Motor neuron (in vitro differentiated cells): ENCODE results near the gene FOXC1. TPM values are rescaled to one million over a fixed set of nuclear protein-coding genes. Genes with fewer than 3 reads are reported as not detected.

Experiments used
- ATAC-seq, 8 experiments: fragments of 200-7000 bp; cut with Tn5 transposase; replicated peaks in 6 of 8; 2 replicates each; pipeline ENCODE4 v1.8.0; 2021; ENCODE audit warnings: mild to moderate bottlenecking in 8 of 8, moderate library complexity in 8 of 8
- H3K27ac ChIP-seq, 2 donors: fragments of 250-450 bp; sonication (Bioruptor Pico); 2 replicates each; pipeline ENCODE4 v1.9.0; 2021; ENCODE audit warnings: antibody characterized with exemption in 2 of 2, mild to moderate bottlenecking in 2 of 2, moderate library complexity in 1 of 2
- H3K4me1 ChIP-seq, 2 donors: fragments of 250-450 bp; sonication (Bioruptor Pico); replicated peaks in 1 of 2; 2 replicates each; pipeline ENCODE4 v1.6.1; 2021; ENCODE audit warnings: antibody characterized with exemption in 2 of 2, mild to moderate bottlenecking in 2 of 2, moderate library complexity in 1 of 2
- H3K4me3 ChIP-seq, 5 donors: fragments of 250-450 bp; sonication (Bioruptor Pico); 2 replicates each; pipeline ENCODE4 v1.9.0; 2021; ENCODE audit warnings: antibody characterized with exemption in 5 of 5, mild to moderate bottlenecking in 5 of 5, moderate library complexity in 4 of 5
- WGBS, 10 experiments: fragments of 450-650 bp; shearing (Covaris generic); methylation state at CpG; one replicate each; pipeline ENCODE4 v1.0.0; 2022; 5-methylcytosine and 5-hydroxymethylcytosine counted together
- in situ Hi-C, 9 experiments: fragments of 400-800 bp; cut with MboI; loops; one replicate each; pipeline ENCODE4 v1.15.0; 2021; ENCODE audit warnings: low sequenced_read_pairs in 9 of 9, low pct_unique_long_range_greater_than_20kb in 2 of 9; ENCODE audit not compliant: unreplicated experiment in 9 of 9
- total RNA-seq, 8 experiments: library from RNA; unstranded; fragments of 300-600 nt; gene quantifications; 2 replicates each; pipeline versions ENCODE4 v1.2.3 to v1.2.4, GENCODE V29; 2022

FOXC1 gene
- total RNA-seq, 8 experiments from 2014 or later: 0.05 to 44.4 (median 1.0) TPM

GRCh38 chr6:1651362-1651761 lies 41.6 kb downstream of the FOXC1 start:
- no peak for ATAC-seq
- WGBS, 10 experiments: 60 to 100% (median 90%) methylated on average over 1 to 3 of the region's 3 CpGs; no CpG with 5 or more reads in 4 of the 10 experiments
- in situ Hi-C loops: no loop called here
- Histone ChIP-seq H3K4me3 (no peak overlapping the region), H3K27ac (no peak overlapping the region), H3K4me1 (no peaks in the 10 kb centered on the region)

DNA sequence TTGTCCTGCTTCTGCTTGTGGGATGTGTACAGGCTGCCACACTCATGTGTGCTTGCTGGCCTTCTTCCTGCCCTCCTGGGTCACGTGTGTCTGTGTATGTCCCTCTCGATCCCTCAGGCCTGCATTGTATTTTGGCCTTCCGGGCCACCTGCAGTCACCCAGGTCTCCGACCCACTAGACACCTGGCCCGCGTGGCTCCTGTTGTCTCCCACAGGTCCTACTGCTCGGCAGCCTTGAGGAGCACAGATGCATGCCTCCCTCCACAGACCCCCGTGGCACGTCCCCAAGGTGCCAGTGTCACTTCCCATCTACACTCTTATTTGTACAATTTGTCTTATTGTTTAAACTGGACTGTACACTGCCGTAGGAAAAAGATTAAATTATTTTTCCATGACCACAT lies 43.1 kb downstream of the FOXC1 start:
- Histone ChIP-seq H3K4me3 (no peak overlapping the region), H3K27ac (no peak overlapping the region), H3K4me1 (peaks cover 9 to 10% of the 10 kb centered on the region in 2 donors)
- in situ Hi-C loops: no loop called here
- no peak for ATAC-seq
- 73 to 100% (median 88%) methylated on average over 1 to 7 of the region's 10 CpGs; no CpG with 5 or more reads in 2 of the 10 experiments for WGBS, 10 experiments

- Histone ChIP-seq H3K4me3 (no peak overlapping the region), H3K27ac (no peak overlapping the region), H3K4me1 (peaks cover 10 to 14% of the 10 kb centered on the region in 2 donors)
- in situ Hi-C loops: no loop called here
- WGBS, 10 experiments: 50 to 100% (median 76%) methylated on average over 1 to 4 of the region's 4 CpGs; no CpG with 5 or more reads in 1 of the 10 experiments
- ATAC-seq: no peak
These were observed 44.3 kb downstream of the FOXC1 start for GRCh38 chr6:1654054-1654453.

DNA sequence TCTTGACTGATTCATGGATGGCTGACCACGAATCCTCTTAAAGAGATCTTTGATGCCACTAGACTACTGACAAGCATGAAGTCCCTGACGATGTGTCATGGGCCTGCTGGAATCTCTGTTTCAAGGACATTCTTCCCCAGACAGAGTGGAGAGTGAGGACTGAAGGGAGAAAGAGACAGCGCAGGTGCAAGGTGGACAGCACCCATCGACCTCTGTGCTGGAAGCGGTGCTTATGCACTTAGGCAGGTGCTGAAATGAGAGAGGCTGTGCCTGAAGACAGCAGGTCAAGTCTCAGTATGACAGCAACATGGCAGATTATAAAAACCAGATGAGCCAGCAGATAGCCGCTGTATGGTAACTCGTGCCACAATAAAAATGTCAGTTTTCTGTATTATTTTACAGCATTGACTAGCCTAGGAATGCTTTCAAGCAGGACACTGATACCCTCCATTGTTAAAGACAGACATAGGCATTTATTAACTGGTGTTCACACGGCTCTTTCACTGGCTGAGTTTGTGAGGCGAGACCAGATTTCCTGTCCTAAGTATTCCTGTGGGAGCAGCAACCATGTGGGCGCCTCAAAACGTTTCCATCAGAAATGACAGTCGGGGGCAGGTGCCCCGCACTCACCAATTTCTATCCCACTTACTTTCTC lies 47.5 kb downstream of the FOXC1 start:
- peak in 5 of 8 experiments; percentile 27 to 62 (median 47) for ATAC-seq
- in situ Hi-C loops: no loop called here
- Histone ChIP-seq H3K4me1 (peaks cover 10 to 14% of the 10 kb centered on the region in 2 donors), H3K4me3 (no peak overlapping the region), H3K27ac (no peak overlapping the region)
- WGBS, 10 experiments: 20 to 80% (median 57%) methylated on average over 1 to 10 of the region's 13 CpGs; no CpG with 5 or more reads in 1 of the 10 experiments

DNA sequence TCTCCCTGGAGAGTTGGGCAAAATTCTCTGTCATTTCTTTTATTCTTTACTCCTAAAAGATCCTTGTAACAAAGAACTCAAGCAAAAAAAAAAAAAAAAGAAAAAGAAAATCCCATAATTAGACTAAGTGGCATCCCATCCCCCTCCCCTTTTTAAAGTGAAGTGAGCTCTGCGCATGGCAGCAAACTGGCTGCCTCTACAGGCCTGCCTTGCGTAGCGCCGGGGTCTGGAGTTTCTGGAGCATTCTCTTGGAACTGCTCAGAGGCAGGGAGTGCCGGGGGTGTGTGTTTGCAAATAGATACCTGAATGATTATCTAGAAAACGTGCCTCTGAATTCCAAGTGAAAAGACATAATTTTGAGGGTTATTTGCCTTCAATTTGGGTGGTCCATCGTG lies 48.1 kb downstream of the FOXC1 start:
- no peak overlapping the region for H3K27ac ChIP-seq
- in situ Hi-C loops: no loop called here
- peaks cover 10 to 14% of the 10 kb centered on the region in 2 donors for H3K4me1 ChIP-seq
- no peak for ATAC-seq
- H3K4me3 ChIP-seq: no peak overlapping the region
- WGBS, 10 experiments: 50 to 100% (median 83%) methylated on average over 1 to 6 of the region's 7 CpGs; no CpG with 5 or more reads in 1 of the 10 experiments

DNA sequence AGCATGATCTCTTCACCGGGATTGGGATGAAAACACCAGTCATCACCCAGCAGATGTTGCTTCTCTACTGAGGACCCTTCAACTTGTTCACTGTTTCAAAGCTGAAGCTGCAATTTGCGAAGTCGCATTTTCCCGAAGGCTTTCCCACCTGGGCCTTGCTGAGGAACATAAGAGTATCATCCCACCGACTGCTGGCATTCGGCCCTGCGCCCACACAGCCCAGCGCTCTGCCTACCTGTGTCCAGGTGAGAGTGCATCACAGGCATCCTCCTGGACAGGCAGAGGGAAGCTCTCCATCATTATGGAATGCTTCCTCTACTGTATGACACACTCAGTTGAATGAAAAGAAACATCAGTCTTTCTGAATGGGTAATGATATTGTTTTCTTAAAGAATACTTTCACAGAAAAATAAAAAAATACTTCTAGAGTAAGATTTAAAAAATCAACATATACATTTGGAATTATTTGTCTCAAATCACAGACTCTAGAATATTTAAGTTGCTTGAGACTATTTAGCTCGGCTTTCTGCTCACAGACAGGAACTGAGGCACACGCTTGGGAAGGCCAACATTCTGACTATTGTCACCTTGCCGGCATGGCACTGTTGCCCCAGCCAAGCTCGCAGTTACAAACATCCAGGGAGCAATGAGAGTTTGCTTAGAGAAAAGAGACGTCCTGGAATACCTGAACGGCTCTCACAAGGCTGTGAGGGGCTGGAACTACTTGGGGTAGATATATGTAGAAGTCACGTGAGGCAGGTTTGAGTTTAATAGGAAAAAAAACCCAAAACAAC lies 48.7 kb downstream of the FOXC1 start:
- 72 to 100% (median 91%) methylated on average over 2 to 10 of the region's 15 CpGs for WGBS, 10 experiments
- no peak overlapping the region for H3K27ac ChIP-seq
- in situ Hi-C loops: no loop called here

GRCh38 chr6:1659816-1660215 lies 50.1 kb downstream of the FOXC1 start:
- Histone ChIP-seq H3K4me1 (peaks cover 14 to 20% of the 10 kb centered on the region in 2 donors), H3K4me3 (no peak overlapping the region), H3K27ac (no peak overlapping the region)
- no peak for ATAC-seq
- 33 to 100% (median 75%) methylated on average over 1 to 7 of the region's 7 CpGs; no CpG with 5 or more reads in 3 of the 10 experiments for WGBS, 10 experiments
- in situ Hi-C loops: no loop called here

More for the DNA sequence above, 48.7 kb downstream of the FOXC1 start:
- no peak for ATAC-seq
- H3K4me3 ChIP-seq: no peak overlapping the region
- H3K4me1 ChIP-seq: peaks cover 10 to 14% of the 10 kb centered on the region in 2 donors

- Histone ChIP-seq H3K27ac (no peak overlapping the region), H3K4me3 (no peak overlapping the region), H3K4me1 (peaks cover 12% of the 10 kb centered on the region in 2 donors)
- in situ Hi-C loops: no loop called here
- ATAC-seq: no peak
These were observed 52.8 kb downstream of the FOXC1 start for GRCh38 chr6:1662534-1662933.

Other genes with a start within 250 kb of the FOXC1 start
- 1 to 10 TPM in 1 of 8 experiments, under 1 TPM in 5, not detected in 2; 0.08 to 6.9 (median 0.24) TPM for gene FOXF2, start 220.3 kb upstream of the FOXC1 start, total RNA-seq